Measurements from ENCODE around the gene FAM170B.

Gene FAM170B

DNA sequence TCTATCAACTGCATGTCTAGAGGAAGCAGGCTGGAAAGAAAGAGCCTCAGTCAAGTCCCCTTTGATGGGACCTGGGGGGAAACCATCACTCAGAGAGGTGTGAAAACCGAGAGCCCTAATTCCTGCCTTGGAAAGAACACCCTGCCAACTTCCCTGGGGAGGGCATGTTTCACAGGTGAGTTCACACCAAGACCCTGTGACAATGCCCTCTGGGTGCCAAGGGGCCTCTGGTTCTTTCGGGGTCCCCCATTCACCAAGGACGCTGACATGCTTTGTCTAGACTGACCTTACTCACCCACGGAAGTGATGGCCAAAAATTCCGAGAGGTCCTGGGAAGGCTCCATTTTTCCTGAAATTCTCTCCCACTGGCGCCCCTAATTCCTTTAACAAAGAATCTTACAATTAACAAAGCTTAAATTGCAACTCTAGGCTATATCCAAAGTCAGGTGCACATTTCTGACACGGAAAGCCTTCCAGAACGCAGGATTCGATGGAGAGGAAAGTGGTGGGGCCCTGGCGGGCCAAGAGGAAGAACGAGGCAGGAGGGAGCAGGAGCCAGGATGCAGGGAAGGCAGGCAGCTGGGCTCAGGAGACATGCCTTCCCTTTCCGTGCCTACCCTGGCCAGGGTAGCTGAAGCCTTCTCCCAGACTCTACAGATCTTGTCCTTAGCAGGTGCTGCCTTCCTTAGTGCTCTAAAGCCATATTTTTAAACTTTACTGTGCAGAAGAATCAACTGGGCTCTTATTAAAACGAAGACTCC lies 42.2 kb downstream of the FAM170B start:
- Histone ChIP-seq H3K36me3 (ENCODE audit: insufficient read depth, low read length) (no peaks in the 10 kb centered on the region), H3K4me3 (no peak overlapping the region), H3K27ac (no peak overlapping the region), H3K9me3 (ENCODE audit: low read depth, low read length) (no peaks in the 10 kb centered on the region), H3K9ac (ENCODE audit: insufficient read length) (no peak overlapping the region)
- no peak for DNase-seq (ENCODE audit: low read depth, low spot score)
- TF ChIP-seq POLR2AphosphoS5 (IDR thresholded peaks at IDR 0.05; ENCODE audit: borderline replicate concordance, low read depth, low read length): no peak
- TF ChIP-seq FOXP2 (optimal IDR thresholded peaks at IDR 0.05; ENCODE audit: control extremely low read depth, extremely low read length, insufficient read depth): no peak
- no peak for TF ChIP-seq EZH2 (IDR thresholded peaks at IDR 0.05)

DNA sequence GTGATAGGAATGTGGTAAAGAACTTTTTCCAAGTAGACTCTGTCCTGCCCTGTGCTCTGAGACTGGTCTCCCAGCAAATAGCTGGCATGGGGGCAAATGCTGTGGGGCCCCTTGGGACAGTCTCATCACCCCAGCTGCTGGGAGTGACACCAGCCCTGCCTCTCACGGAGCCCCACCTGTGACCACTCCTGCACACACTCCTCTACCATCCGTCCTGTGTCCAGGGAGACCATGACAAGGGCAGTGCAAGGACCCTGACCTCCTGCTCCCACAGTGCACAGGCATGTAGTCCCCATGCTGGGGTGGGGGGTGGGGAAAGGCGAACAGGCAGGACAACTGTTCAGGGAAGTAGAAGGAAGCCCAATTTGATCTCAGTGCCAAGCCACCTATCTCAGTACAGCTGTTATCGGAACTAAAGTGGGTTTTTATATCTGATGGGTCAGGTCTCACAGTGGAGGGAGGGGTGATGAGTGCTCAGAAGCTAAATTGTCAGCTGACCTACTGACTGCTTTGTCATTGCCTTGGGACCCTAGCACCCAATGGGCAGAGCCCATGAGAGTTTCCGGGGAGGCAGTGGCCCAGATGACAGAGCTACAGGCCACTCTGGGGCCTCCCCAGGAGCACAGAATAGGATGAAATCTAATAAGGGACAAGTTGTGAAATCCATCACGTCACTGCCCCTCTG lies 43.0 kb downstream of the FAM170B start:
- Histone ChIP-seq H3K27ac (no peak overlapping the region), H3K36me3 (ENCODE audit: insufficient read depth, low read length) (no peaks in the 10 kb centered on the region), H3K9ac (ENCODE audit: insufficient read length) (no peak overlapping the region), H3K9me3 (ENCODE audit: low read depth, low read length) (no peaks in the 10 kb centered on the region), H3K4me3 (no peak overlapping the region)
- no peak for DNase-seq (ENCODE audit: low read depth, low spot score)
- no peak for TF ChIP-seq FOXP2 (optimal IDR thresholded peaks at IDR 0.05; ENCODE audit: control extremely low read depth, extremely low read length, insufficient read depth)
- no peak for TF ChIP-seq EZH2 (IDR thresholded peaks at IDR 0.05)
- TF ChIP-seq POLR2AphosphoS5 (IDR thresholded peaks at IDR 0.05; ENCODE audit: borderline replicate concordance, low read depth, low read length): no peak

DNA sequence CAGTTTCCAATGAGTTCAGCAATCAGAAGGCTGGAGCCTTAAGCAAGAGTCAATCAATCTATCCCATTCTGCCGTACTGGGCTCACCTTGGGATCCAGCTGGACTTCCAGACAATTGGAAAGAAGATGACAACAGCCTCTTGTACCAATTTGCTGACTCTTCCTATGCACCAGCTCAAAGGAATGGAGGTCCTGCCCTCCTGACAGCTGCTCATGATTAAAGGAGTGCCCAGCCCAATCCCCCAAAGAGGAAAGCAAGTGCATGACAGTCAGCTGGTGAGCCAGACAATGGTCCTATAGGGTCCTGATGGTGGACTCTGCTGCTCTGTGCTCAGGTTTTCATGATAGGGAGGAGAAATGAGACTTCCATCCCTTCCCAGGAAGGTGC lies 43.6 kb downstream of the FAM170B start:
- Histone ChIP-seq H3K9me3 (ENCODE audit: low read depth, low read length) (no peaks in the 10 kb centered on the region), H3K4me3 (no peak overlapping the region), H3K36me3 (ENCODE audit: insufficient read depth, low read length) (no peaks in the 10 kb centered on the region), H3K9ac (ENCODE audit: insufficient read length) (no peak overlapping the region), H3K27ac (no peak overlapping the region)
- DNase-seq (ENCODE audit: low read depth, low spot score): no peak
- TF ChIP-seq POLR2AphosphoS5 (IDR thresholded peaks at IDR 0.05; ENCODE audit: borderline replicate concordance, low read depth, low read length) (no peak), FOXP2 (optimal IDR thresholded peaks at IDR 0.05; ENCODE audit: control extremely low read depth, extremely low read length, insufficient read depth) (no peak), EZH2 (IDR thresholded peaks at IDR 0.05) (no peak)

DNA sequence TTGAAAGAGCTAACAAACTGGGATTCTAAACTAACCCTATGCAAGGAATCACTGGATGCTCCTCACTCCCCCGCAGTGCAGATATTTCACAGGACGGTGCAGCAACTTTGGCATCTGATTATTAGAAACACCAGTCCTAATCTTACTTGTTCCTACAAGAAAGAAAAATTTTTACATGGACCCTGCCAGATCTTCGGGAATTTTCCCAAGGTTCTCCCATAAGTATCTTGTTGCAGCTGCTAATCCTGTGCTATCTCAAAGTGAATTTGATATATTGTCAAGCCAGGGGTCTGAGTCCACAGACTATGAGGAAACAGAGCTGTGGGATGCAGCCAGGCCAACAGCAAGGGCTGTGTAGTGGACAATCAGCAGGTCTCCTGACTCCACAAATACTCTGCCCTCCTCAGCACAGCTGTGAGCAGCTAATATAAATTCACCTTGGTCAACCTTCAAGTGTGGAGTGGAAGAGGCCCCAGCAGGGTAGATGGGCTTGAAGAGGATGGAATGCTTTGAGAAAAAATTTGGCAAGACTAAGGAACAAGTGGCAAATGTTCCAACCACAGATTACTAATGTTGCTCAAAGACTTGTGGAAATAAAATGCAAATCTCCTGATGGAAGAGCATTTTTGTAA lies 44.1 kb downstream of the FAM170B start:
- no peak for DNase-seq (ENCODE audit: low read depth, low spot score)
- no peak overlapping the region for H3K4me3 ChIP-seq
- no peak overlapping the region for H3K27ac ChIP-seq
- H3K36me3 ChIP-seq (ENCODE audit: insufficient read depth, low read length): no peaks in the 10 kb centered on the region
- H3K9me3 ChIP-seq (ENCODE audit: low read depth, low read length): no peaks in the 10 kb centered on the region
- no peak for TF ChIP-seq POLR2AphosphoS5 (IDR thresholded peaks at IDR 0.05; ENCODE audit: borderline replicate concordance, low read depth, low read length)
- no peak for TF ChIP-seq FOXP2 (optimal IDR thresholded peaks at IDR 0.05; ENCODE audit: control extremely low read depth, extremely low read length, insufficient read depth)
- TF ChIP-seq EZH2 (IDR thresholded peaks at IDR 0.05): no peak
- no peak overlapping the region for H3K9ac ChIP-seq (ENCODE audit: insufficient read length)

DNA sequence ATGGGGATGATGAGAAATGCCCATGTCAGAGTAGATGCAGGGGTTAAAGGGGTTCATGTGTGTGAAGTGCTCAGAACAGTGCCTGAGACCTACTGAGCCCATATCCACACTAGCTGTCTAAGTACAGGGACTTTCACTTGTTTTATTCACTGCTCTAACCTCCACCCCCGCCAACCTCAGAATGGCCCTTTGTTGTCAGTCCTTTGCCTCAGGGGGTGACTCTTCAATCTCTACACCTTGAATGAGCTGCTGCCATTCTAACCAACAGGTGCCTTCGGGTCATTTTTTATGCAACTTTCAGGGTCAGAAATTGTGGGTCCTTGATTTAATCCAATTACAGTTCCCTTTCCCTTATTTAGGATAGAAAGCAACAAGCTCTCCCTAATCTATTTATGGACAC lies 44.7 kb downstream of the FAM170B start:
- no peak for DNase-seq (ENCODE audit: low read depth, low spot score)
- no peak overlapping the region for H3K4me3 ChIP-seq
- no peak overlapping the region for H3K27ac ChIP-seq
- no peaks in the 10 kb centered on the region for H3K36me3 ChIP-seq (ENCODE audit: insufficient read depth, low read length)
- no peak for TF ChIP-seq EZH2 (IDR thresholded peaks at IDR 0.05)
- TF ChIP-seq POLR2AphosphoS5 (IDR thresholded peaks at IDR 0.05; ENCODE audit: borderline replicate concordance, low read depth, low read length): no peak
- no peak for TF ChIP-seq FOXP2 (optimal IDR thresholded peaks at IDR 0.05; ENCODE audit: control extremely low read depth, extremely low read length, insufficient read depth)
- H3K9ac ChIP-seq (ENCODE audit: insufficient read length): no peak overlapping the region
- no peaks in the 10 kb centered on the region for H3K9me3 ChIP-seq (ENCODE audit: low read depth, low read length)

DNA sequence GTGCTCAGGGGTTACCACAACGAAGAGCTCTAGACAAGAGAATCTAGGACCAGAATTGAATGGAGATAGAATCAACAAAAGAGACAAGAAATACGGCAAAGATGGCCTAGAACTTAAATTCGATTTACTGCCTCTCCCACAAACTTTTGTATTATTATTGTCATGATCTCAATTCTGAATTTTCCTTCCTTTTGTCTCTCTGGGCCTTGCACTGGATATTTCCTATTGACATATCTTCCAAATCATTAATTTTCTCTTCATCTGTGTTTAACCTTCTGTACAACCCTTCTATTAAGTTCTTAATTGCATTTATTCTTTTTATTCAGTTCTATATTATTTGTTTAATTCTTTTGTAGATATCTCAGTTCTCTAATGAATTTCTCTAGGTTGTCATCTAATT lies 46.9 kb downstream of the FAM170B start:
- no peak for TF ChIP-seq EZH2 (IDR thresholded peaks at IDR 0.05)
- no peak for TF ChIP-seq POLR2AphosphoS5 (IDR thresholded peaks at IDR 0.05; ENCODE audit: borderline replicate concordance, low read depth, low read length)
- no peak for TF ChIP-seq FOXP2 (optimal IDR thresholded peaks at IDR 0.05; ENCODE audit: control extremely low read depth, extremely low read length, insufficient read depth)
- Histone ChIP-seq H3K9me3 (ENCODE audit: low read depth, low read length) (no peaks in the 10 kb centered on the region), H3K27ac (no peak overlapping the region), H3K36me3 (ENCODE audit: insufficient read depth, low read length) (no peaks in the 10 kb centered on the region), H3K4me3 (no peak overlapping the region), H3K9ac (ENCODE audit: insufficient read length) (no peak overlapping the region)
- DNase-seq (ENCODE audit: low read depth, low spot score): no peak

DNA sequence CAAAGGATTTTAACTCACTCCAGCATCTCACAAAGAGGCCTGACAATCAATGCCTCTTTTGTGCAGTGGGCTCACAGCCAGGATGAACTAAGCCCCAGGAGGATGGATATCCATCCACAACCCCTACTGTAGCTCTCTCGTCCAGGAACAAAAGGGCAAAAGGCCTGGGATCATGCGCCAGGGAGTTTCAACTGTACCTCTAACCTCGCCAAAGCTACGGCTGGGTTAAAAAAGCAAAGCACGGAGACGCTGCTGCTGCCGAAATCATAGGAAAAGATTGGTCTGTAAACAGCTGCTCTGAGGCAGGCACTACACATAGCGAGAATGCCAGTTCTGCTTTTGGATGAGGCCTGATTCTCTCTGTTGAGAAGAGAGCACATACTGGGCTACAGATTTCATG lies 50.6 kb downstream of the FAM170B start:
- no peak overlapping the region for H3K9ac ChIP-seq (ENCODE audit: insufficient read length)
- H3K27ac ChIP-seq: no peak overlapping the region
- H3K4me3 ChIP-seq: no peak overlapping the region
- TF ChIP-seq FOXP2 (optimal IDR thresholded peaks at IDR 0.05; ENCODE audit: control extremely low read depth, extremely low read length, insufficient read depth): no peak
- no peak for TF ChIP-seq EZH2 (IDR thresholded peaks at IDR 0.05)
- no peak for TF ChIP-seq POLR2AphosphoS5 (IDR thresholded peaks at IDR 0.05; ENCODE audit: borderline replicate concordance, low read depth, low read length)
- H3K9me3 ChIP-seq (ENCODE audit: low read depth, low read length): no peaks in the 10 kb centered on the region
- DNase-seq (ENCODE audit: low read depth, low spot score): no peak
- no peaks in the 10 kb centered on the region for H3K36me3 ChIP-seq (ENCODE audit: insufficient read depth, low read length)

DNA sequence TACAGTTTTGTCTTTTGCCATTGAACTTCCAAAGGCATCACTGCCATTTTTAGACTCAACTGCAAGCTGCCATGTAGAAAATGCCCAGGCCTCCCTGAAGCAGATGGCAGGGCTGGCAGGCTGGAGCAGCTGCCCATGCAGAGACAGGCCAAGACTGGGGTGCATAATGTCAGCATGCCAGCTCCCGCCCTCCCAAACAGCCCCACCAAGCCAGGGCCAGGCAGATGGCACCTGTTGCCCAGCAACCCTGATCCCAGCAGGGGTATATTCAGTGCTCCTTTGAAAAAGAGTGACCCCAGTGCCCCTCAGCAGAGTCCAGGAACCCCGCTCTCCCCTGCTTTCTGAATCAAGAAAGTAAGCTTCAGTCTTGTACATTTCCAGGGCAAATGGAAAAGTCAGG lies 51.1 kb downstream of the FAM170B start:
- Histone ChIP-seq H3K36me3 (ENCODE audit: insufficient read depth, low read length) (no peaks in the 10 kb centered on the region), H3K4me3 (no peak overlapping the region), H3K9ac (ENCODE audit: insufficient read length) (no peak overlapping the region), H3K9me3 (ENCODE audit: low read depth, low read length) (no peaks in the 10 kb centered on the region), H3K27ac (no peak overlapping the region)
- TF ChIP-seq FOXP2 (optimal IDR thresholded peaks at IDR 0.05; ENCODE audit: control extremely low read depth, extremely low read length, insufficient read depth) (no peak), EZH2 (IDR thresholded peaks at IDR 0.05) (no peak), POLR2AphosphoS5 (IDR thresholded peaks at IDR 0.05; ENCODE audit: borderline replicate concordance, low read depth, low read length) (no peak)
- no peak for DNase-seq (ENCODE audit: low read depth, low spot score)
